GM12878 (cell line): ENCODE results near the gene CCDC117. TPM values are rescaled to one million over a fixed set of nuclear protein-coding genes. Genes with fewer than 3 reads are reported as not detected.
"Not testable (repeated sequence)": the region's sequence is repeated elsewhere in the genome, so short reads cannot be mapped to it uniquely, and the experiment has no call there.

Experiments
- ATAC-seq: fragments of 200-7000 bp; cut with Tn5 transposase; 3 replicates; pipeline ENCODE4 v1.9.1; 2020; ENCODE audit warnings: mild to moderate bottlenecking, moderate library complexity
- BruUV-seq: library from RNA; stranded (reverse); fragments of 400-500 nt; replicated peaks from 2 replicates; lab custom pipeline; 2021; lab: Mats Ljungman, UMichigan
- CTCF ChIA-PET: fragments of 300-600 bp; sonication (Branson Sonifier 250); formaldehyde crosslinking; extraction: SDS; loops from one replicate; lab custom pipeline; 2021; ENCODE audit warnings: inconsistent platforms; lab: Yijun Ruan, JAX
- POLR2A ChIA-PET: fragments of 350-600 bp; formaldehyde crosslinking; extraction: SDS; loops from one replicate; lab custom pipeline; 2021; ENCODE audit warnings: inconsistent platforms; lab: Charles Lee
- RAD21 ChIA-PET: fragments of 300-600 bp; sonication (Branson Sonifier 250); formaldehyde crosslinking; loops from one replicate; lab custom pipeline; 2023; ENCODE audit warnings: antibody characterized with exemption; ENCODE audit not compliant: unreplicated experiment; lab: Charles Lee
- SMC1A ChIA-PET: fragments of 300-600 bp; sonication (Branson Sonifier 250); formaldehyde crosslinking; loops from one replicate; lab custom pipeline; 2023; ENCODE audit not compliant: unreplicated experiment, uncharacterized antibody; lab: Charles Lee
- DNase-seq: peaks from one replicate; pipeline ENCODE4 v3.0.0-alpha.2; 2011; ENCODE audit warnings: low read depth, low spot score
- FAIRE-seq: peaks from 3 replicates; lab custom pipeline; 2011; peaks lifted over from hg19 to GRCh38; lab: Jason Lieb, UNC
- H2AFZ ChIP-seq: 2 replicates; pipeline ENCODE4 v1.6.0; 2011; ENCODE audit warnings: low read depth, low read length, control low read depth; ENCODE audit not compliant: control insufficient read depth
- H3K27ac ChIP-seq: 2 replicates; pipeline ENCODE4 v1.5.1; 2011; ENCODE audit warnings: control low read depth; ENCODE audit not compliant: control insufficient read depth, insufficient read depth
- H3K27me3 ChIP-seq, 2 experiments: replicated peaks in 1 of 2; 2 replicates each; pipeline versions ENCODE4 v1.6.0 to v1.6.1; 2011; ENCODE audit warnings: low read length in 1 of 2; ENCODE audit not compliant: control insufficient read depth in 2 of 2, insufficient read depth in 2 of 2
- H3K36me3 ChIP-seq, 2 experiments: 2 replicates each; pipeline ENCODE4 v1.5.1; 2011; ENCODE audit warnings: low read length in 1 of 2; ENCODE audit not compliant: control insufficient read depth in 2 of 2, insufficient read depth in 2 of 2
- H3K4me1 ChIP-seq: 2 replicates; pipeline ENCODE4 v1.6.1; 2011; ENCODE audit warnings: mild to moderate bottlenecking, low read length, moderate library complexity, mixed read lengths; ENCODE audit not compliant: control insufficient read depth, insufficient read depth
- H3K4me2 ChIP-seq: 2 replicates; pipeline ENCODE4 v1.6.0; 2011; ENCODE audit warnings: control low read depth; ENCODE audit not compliant: control insufficient read depth, insufficient read depth
- H3K4me3 ChIP-seq: fragments of 200-600 bp; sonication (generic); 2 replicates; pipeline ENCODE4 v1.5.1; 2016
- H3K79me2 ChIP-seq: 2 replicates; pipeline ENCODE4 v1.6.0; 2011; ENCODE audit warnings: low read length; ENCODE audit not compliant: control insufficient read depth, insufficient read depth
- H3K9ac ChIP-seq: 2 replicates; pipeline ENCODE4 v1.8.0; 2011; ENCODE audit warnings: low read length, control low read depth, mixed read lengths; ENCODE audit not compliant: control insufficient read depth, insufficient read depth
- H3K9me3 ChIP-seq: replicated peaks from 3 replicates; pipeline ENCODE4 v1.5.1; 2011; ENCODE audit warnings: mild to moderate bottlenecking, low read length; ENCODE audit not compliant: control insufficient read depth, insufficient read depth
- H4K20me1 ChIP-seq: 2 replicates; pipeline ENCODE4 v1.6.0; 2011; ENCODE audit not compliant: control insufficient read depth, insufficient read depth
- CBFB ChIP-seq: IDR thresholded peaks from 2 replicates; pipeline ENCODE4 v1.6.1; 2016; ENCODE audit warnings: antibody characterized with exemption, low read depth
- CHD4 ChIP-seq: fragments of 200-600 bp; sonication (generic); IDR thresholded peaks from 2 replicates; pipeline ENCODE4 v1.6.1; 2016; ENCODE audit warnings: mild to moderate bottlenecking
- E2F8 ChIP-seq: fragments of 450-650 bp; IDR thresholded peaks from 2 replicates; pipeline ENCODE4 v1.6.1; 2018; ENCODE audit warnings: mild to moderate bottlenecking, low read depth, moderate library complexity; ENCODE audit not compliant: partially characterized antibody
- ETV6 ChIP-seq, 2 experiments: fragments of 450-650 bp in 1 of 2; IDR thresholded peaks in 1 of 2; conservative IDR thresholded peaks in 1 of 2; 2 replicates each; pipeline ENCODE4 v1.6.1; 2014; ENCODE audit warnings: antibody characterized with exemption in 1 of 2, borderline replicate concordance in 1 of 2, low read depth in 1 of 2, mild to moderate bottlenecking in 1 of 2, moderate library complexity in 1 of 2
- NFXL1 ChIP-seq: fragments of 450-650 bp; IDR thresholded peaks from 2 replicates; pipeline ENCODE4 v1.6.1; 2017; ENCODE audit warnings: antibody characterized with exemption, mild to moderate bottlenecking, borderline replicate concordance
- NKRF ChIP-seq: fragments of 450-650 bp; conservative IDR thresholded peaks from 2 replicates; pipeline ENCODE4 v1.6.1; 2017; ENCODE audit warnings: mild to moderate bottlenecking, moderate library complexity
- STAT3 ChIP-seq: IDR thresholded peaks from 2 replicates; pipeline ENCODE4 v1.6.1; 2011; ENCODE audit warnings: low read depth, low read length, improper control_type of control experiment
- ZNF384 ChIP-seq: IDR thresholded peaks from 2 replicates; pipeline ENCODE4 v1.6.1; 2012; ENCODE audit warnings: low read depth, mild to moderate bottlenecking, low read length, improper control_type of control experiment, borderline replicate concordance
- ZZZ3 ChIP-seq: IDR thresholded peaks from 2 replicates; pipeline ENCODE4 v1.6.1; 2011; ENCODE audit warnings: low read depth; ENCODE audit not compliant: control insufficient read depth, insufficient read length
- WGBS: methylation state at CpG from one replicate; pipeline ENCODE4 v1.1.6; 2016; ENCODE audit warnings: low lambda C conversion rate; ENCODE audit not compliant: insufficient replicate concordance, insufficient coverage; ENCODE audit errors: missing lambda C conversion rate; 5-methylcytosine and 5-hydroxymethylcytosine counted together
- in situ Hi-C: fragments of 300-500 bp; cut with MboI; formaldehyde crosslinking; loops from 9 replicates; pipeline ENCODE4 v1.14.3; 2018; ENCODE audit warnings: mixed read lengths
- intact Hi-C: fragments of 100-400 bp; cut with micrococcal nuclease; formaldehyde crosslinking; loops from one replicate; pipeline ENCODE4 v1.14.2; 2022; ENCODE audit not compliant: unreplicated experiment
- polyA plus RNA-seq, 11 experiments: library from polyadenylated mRNA; depleted of rRNA in 4 of 11; unstranded in 6 of 11; stranded (reverse) in 5 of 11; fragments of >200 nt; fragmentation: Nextera tagmentation in 4 of 11; fragmentation: Illumina TruSeq in 1 of 11; extraction: Ambion mirVana in 4 of 11; extraction: Trizol in 1 of 11; gene quantifications; 1 replicate in 1 of 11; 2 replicates in 10 of 11; pipeline versions ENCODE4 v1.2.1 to v1.2.3, GENCODE V29; 2011 to 2016; ENCODE audit warnings: inconsistent platforms in 2 of 11, missing spikeins in 2 of 11, low read depth in 1 of 11
- total RNA-seq, 4 experiments: library from RNA; depleted of rRNA in 3 of 4; stranded (reverse); fragments of >200 nt in 3 of 4; fragmentation: Illumina TruSeq in 1 of 4; extraction: Trizol in 1 of 4; gene quantifications; 2 replicates each; pipeline versions ENCODE4 v1.2.1 to v1.2.3, GENCODE V29; 2013 to 2021

The CCDC117 gene
- total and polyA plus RNA-seq, 10 of the 15 experiments (the other 5 are each of a cell fraction or from before 2014, with no cell fraction given): 6.3 to 32.2 (median 20.6) TPM

DNA sequence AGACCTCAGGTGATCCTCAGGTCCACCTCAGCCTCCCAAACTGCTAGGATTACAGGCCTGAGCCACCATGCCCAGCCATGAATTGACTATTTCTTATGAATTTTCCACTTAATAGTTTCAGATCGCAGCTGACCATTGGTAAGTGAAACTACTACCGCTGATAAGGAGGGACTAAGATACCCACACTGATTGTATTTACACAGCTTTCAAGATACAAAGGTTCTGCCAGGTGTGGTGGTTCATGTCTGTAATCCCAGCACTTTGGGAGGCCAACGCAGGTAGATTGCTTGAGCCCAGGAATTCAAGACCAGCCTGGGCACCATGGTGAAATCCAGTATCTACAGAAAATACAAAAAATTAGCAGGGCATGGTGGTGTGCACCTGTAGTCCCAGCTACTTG lies 34.8 kb upstream of the CCDC117 start:
- peaks cover under 1% of the 10 kb centered on the region for H3K4me1 ChIP-seq
- H3K27ac ChIP-seq: no peak overlapping the region
- no peak for ATAC-seq
- intact Hi-C loops: no loop called here
- DNase-seq: no peak
- H3K9ac ChIP-seq: no peak overlapping the region
- in situ Hi-C loops: no loop called here
- RAD21 ChIA-PET: no interaction called here
- peaks cover 0 to 3% of the 10 kb centered on the region in 2 experiments; a peak in 1 of 4 replicates for H3K36me3 ChIP-seq
- peaks cover 12% of the 10 kb centered on the region for H3K79me2 ChIP-seq
- no peaks in the 10 kb centered on the region for H4K20me1 ChIP-seq
- TF ChIP-seq ETV6 (conservative IDR thresholded peaks at IDR 0.05 in 1 of 2, IDR thresholded peaks at IDR 0.05 in 1 of 2; ENCODE audit: borderline replicate concordance in 1 of 2, low read depth in 1 of 2) (no peak), CBFB (no peak), STAT3 (no peak), CHD4 (no peak), ZNF384 (no peak), NFXL1 (no peak), ZZZ3 (no peak), NKRF (no peak), E2F8 (no peak)
- TF ChIP-seq, all 136 proteins: peak for 0
- 78% methylated on average over 3 of the region's 3 CpGs for WGBS
- CTCF ChIA-PET: no interaction called here
- Histone ChIP-seq H3K4me3 (no peak overlapping the region), H3K9me3 (no peaks in the 10 kb centered on the region), H2AFZ (no peak overlapping the region), H3K4me2 (no peak overlapping the region; the same call in 1 of the 2 replicates), H3K27me3 (no peaks in the 10 kb centered on the region)
- no TSS peak for BruUV-seq
- SMC1A ChIA-PET: interaction anchor here (1.0 kb wide), 1 partner anchor 304 kb away, joined by 3 read pairs; no protein-coding TSS in a partner anchor
- no peak for FAIRE-seq
- POLR2A ChIA-PET: interaction anchor here (0.6 to 1.0 kb wide), 2 partner anchors 8 to 143 kb away, joined by 3 to 7 read pairs; no protein-coding TSS in a partner anchor

GRCh38 chr22:28738876-28739275 lies 33.6 kb upstream of the CCDC117 start:
- H3K9me3 ChIP-seq, H3K4me1 ChIP-seq, FAIRE-seq, H3K4me3 ChIP-seq, H4K20me1 ChIP-seq, H2AFZ ChIP-seq, DNase-seq, ATAC-seq, intact Hi-C loops, H3K27me3 ChIP-seq, CTCF ChIA-PET, RAD21 ChIA-PET, H3K36me3 ChIP-seq, BruUV-seq, H3K4me2 ChIP-seq, H3K9ac ChIP-seq, in situ Hi-C loops, H3K27ac ChIP-seq: not testable (repeated sequence)
- H3K79me2 ChIP-seq: peaks cover 20% of the 10 kb centered on the region
- ChIA-PET POLR2A (interaction anchor here (0.9 kb wide), 1 partner anchor 21 kb away, joined by 3 read pairs; no protein-coding TSS in a partner anchor), SMC1A (interaction anchor here (0.6 to 1.0 kb wide), 3 partner anchors 61 to 1201 kb away, joined by 3 to 4 read pairs (median 3); partner anchors contain the start of gene XBP1)
- WGBS: 96% methylated on average over 8 of the region's 8 CpGs
